Measurements from ENCODE around the gene IL19. TPM values are rescaled to one million over a fixed set of nuclear protein-coding genes. Genes with fewer than 3 reads are reported as not detected.

IL19 gene
- total RNA-seq, 1 experiment from 2014 or later: not detected

GRCh38 chr1:206729507-206729906, 41.1 kb upstream of the IL19 start:
- ChIA-PET POLR2A (ENCODE audit: unreplicated experiment) (no interaction called here), CTCF (no interaction called here)
- Histone ChIP-seq H3K9me2 (ENCODE audit: insufficient read depth) (no peaks in the 10 kb centered on the region), H2AFZ (no peak overlapping the region), H3K36me3 (ENCODE audit: low read depth) (no peaks in the 10 kb centered on the region), H4K20me1 (ENCODE audit: insufficient read depth) (peaks cover 29% of the 10 kb centered on the region), H3K79me2 (ENCODE audit: low read depth) (peaks cover 35% of the 10 kb centered on the region), H3K4me3 (no peak overlapping the region), H3F3A (ENCODE audit: insufficient read depth, low read depth) (peaks cover 2% of the 10 kb centered on the region; the same call in 1 of the 2 replicates), H3K4me1 (replicated peaks; ENCODE audit: insufficient read depth) (peaks cover 15% of the 10 kb centered on the region), H3K27ac (no peak overlapping the region), H3K27me3 (ENCODE audit: insufficient read depth, low read depth) (no peaks in the 10 kb centered on the region), H3K9me3 (ENCODE audit: insufficient read depth, low read depth) (no peaks in the 10 kb centered on the region), H3K4me2 (no peak overlapping the region)
- TF ChIP-seq EZH2 (IDR thresholded peaks at IDR 0.05; ENCODE audit: low read depth) (no peak), CTCF (conservative IDR thresholded peaks at IDR 0.05) (no peak)
- intact Hi-C loops (cut with micrococcal nuclease; ENCODE audit: unreplicated experiment): loop anchor here (5.0 kb wide), 3 partner anchors 92 to 348 kb away; partner anchors contain the start of gene DYRK3
- DNase-seq: no peak
- no TSS peak for BruUV-seq (replicated peaks)

GRCh38 chr1:206732508-206732907, 38.1 kb upstream of the IL19 start:
- CTCF ChIA-PET: interaction anchor here (0.7 kb wide), 1 partner anchor 356 kb away, joined by 3 read pairs; the partner anchor contains the start of gene C4BPB
- no peaks in the 10 kb centered on the region for H3K27me3 ChIP-seq (ENCODE audit: insufficient read depth, low read depth)
- no peaks in the 10 kb centered on the region for H3F3A ChIP-seq (ENCODE audit: insufficient read depth, low read depth)
- no peak for DNase-seq
- H3K9me2 ChIP-seq (ENCODE audit: insufficient read depth): no peaks in the 10 kb centered on the region
- POLR2A ChIA-PET (ENCODE audit: unreplicated experiment): no interaction called here
- 0 out of 2 replicates have a peak, but pooled peaks cover 8% of the 10 kb centered on the region for H3K79me2 ChIP-seq (ENCODE audit: low read depth)
- H3K36me3 ChIP-seq (ENCODE audit: low read depth): peaks cover 10% of the 10 kb centered on the region; the same call in 1 of the 2 replicates
- H3K27ac ChIP-seq: no peak overlapping the region
- H3K9me3 ChIP-seq (ENCODE audit: insufficient read depth, low read depth): no peaks in the 10 kb centered on the region
- intact Hi-C loops (cut with micrococcal nuclease; ENCODE audit: unreplicated experiment): no loop called here
- H3K4me1 ChIP-seq (replicated peaks; ENCODE audit: insufficient read depth): no peaks in the 10 kb centered on the region
- H3K4me3 ChIP-seq: no peak overlapping the region
- no TSS peak for BruUV-seq (replicated peaks)
- peaks cover 7% of the 10 kb centered on the region for H4K20me1 ChIP-seq (ENCODE audit: insufficient read depth)
- TF ChIP-seq CTCF (conservative IDR thresholded peaks at IDR 0.05) (no peak), EZH2 (IDR thresholded peaks at IDR 0.05; ENCODE audit: low read depth) (no peak)
- H2AFZ ChIP-seq: no peak overlapping the region
- no peak overlapping the region for H3K4me2 ChIP-seq

- Histone ChIP-seq H3K4me1 (replicated peaks; ENCODE audit: insufficient read depth) (no peaks in the 10 kb centered on the region), H4K20me1 (ENCODE audit: insufficient read depth) (0 out of 2 replicates have a peak, but pooled peaks cover 3% of the 10 kb centered on the region), H3K9me3 (ENCODE audit: insufficient read depth, low read depth) (no peaks in the 10 kb centered on the region), H3K36me3 (ENCODE audit: low read depth) (peaks cover 10% of the 10 kb centered on the region; the same call in 1 of the 2 replicates), H3K4me3 (no peak overlapping the region), H3K9me2 (ENCODE audit: insufficient read depth) (no peaks in the 10 kb centered on the region), H3K4me2 (no peak overlapping the region), H3K79me2 (ENCODE audit: low read depth) (0 out of 2 replicates have a peak, but pooled peaks cover 3% of the 10 kb centered on the region), H3F3A (ENCODE audit: insufficient read depth, low read depth) (no peaks in the 10 kb centered on the region), H3K27ac (no peak overlapping the region), H3K27me3 (ENCODE audit: insufficient read depth, low read depth) (no peaks in the 10 kb centered on the region), H2AFZ (no peak overlapping the region)
- ChIA-PET CTCF (interaction anchor here (0.7 kb wide), 1 partner anchor 356 kb away, joined by 3 read pairs; the partner anchor contains the start of gene C4BPB), POLR2A (ENCODE audit: unreplicated experiment) (no interaction called here)
- DNase-seq: no peak
- no TSS peak for BruUV-seq (replicated peaks)
- intact Hi-C loops (cut with micrococcal nuclease; ENCODE audit: unreplicated experiment): no loop called here
- no peak for TF ChIP-seq CTCF (conservative IDR thresholded peaks at IDR 0.05)
- TF ChIP-seq EZH2 (IDR thresholded peaks at IDR 0.05; ENCODE audit: low read depth): no peak
Observed at GRCh38 chr1:206732992-206733391, 37.6 kb upstream of the IL19 start.
